Measurements from ENCODE around the gene LILRA2.
"Not testable (repeated sequence)": the region's sequence is repeated elsewhere in the genome, so short reads cannot be mapped to it uniquely, and the experiment has no call there.

LILRA2 gene

DNA sequence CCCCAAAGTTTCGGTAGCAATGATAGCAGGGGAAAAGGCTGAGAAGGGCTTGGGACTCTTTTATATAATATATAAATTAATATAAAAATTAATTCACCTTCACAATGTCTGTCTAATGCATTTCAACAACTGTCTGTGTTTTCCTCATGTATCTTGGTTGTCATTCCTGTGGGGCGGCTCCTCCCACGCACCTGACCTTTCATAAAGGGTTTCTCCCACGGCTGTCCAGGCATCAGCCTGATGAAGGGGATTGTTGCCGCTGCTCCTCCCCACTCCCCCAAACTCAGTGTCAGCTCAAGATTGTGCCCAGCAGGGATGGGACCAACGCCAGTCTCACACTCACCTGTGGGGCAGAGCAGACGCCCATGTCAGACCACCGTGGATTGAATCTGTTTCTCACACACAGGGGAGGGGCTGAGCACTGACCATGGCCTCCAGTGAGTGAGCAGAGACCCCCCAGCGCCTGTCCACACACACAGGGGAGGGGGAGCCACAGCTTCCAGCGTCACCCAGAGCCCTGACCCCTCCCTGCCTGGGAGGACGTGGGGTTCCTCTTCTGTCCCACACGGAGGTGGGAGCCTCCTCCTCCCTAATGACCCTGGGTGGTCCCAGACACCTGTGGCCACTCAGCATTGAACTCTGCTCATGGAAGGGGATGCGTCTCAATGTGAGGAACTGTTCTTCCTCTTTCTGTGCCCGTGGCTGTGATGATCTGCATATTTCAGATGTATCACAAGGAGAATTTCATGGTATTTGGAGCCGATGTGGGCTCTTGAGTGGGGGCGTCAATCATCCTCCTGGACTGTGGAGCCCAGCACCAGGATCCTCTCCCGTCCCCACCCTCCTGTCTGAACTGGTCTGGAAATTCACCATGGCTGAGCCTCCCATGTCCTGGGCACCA, 1.6 kb upstream of the LILRA2 start:
- not testable (repeated sequence) for DNase-seq

DNA sequence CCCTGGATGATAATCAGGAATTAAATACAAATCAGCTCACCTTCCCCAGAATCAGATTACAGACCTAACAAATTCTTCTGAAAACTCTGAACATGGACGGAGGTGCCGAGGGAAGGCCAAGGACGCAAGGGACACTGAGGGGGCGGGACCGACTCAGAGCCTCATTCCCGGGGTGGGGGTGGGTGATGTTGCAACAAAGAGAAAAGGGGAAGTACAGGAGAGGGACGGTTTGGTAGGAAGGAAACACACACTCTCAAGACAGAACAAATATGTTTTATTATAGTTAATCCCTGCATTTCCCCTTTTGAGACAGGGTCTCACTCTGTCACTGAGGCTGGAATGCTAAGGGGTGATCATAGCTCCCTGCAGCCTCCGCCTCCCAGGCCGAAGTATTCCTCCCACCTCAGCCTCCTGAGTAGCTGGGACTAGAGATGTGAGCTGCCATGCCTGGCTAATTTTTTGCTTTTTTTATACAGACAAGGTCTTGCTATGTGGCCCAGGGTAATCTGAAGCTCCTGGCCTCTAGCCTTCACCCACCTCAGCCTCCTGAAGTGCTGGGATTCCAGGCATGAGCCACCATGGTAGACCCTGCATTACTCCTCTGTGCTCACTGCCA, 786 bp upstream of the LILRA2 start:
- no peak for DNase-seq

DNA sequence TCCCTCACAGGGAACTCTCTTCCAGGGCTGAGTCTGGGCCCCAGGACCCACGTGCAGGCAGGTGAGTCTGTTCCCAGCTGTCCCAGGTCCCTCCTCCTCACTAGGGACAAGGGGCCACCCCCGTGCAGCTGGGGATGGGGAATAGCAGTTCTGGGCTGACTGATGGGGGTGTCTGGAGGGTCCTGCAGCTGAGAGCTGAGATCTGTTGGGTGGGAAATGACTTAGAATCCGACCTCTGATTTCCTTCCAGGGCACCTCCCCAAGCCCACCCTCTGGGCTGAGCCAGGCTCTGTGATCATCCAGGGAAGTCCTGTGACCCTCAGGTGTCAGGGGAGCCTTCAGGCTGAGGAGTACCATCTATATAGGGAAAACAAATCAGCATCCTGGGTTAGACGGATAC, 461 bp downstream of the LILRA2 start:
- DNase-seq: no peak

DNA sequence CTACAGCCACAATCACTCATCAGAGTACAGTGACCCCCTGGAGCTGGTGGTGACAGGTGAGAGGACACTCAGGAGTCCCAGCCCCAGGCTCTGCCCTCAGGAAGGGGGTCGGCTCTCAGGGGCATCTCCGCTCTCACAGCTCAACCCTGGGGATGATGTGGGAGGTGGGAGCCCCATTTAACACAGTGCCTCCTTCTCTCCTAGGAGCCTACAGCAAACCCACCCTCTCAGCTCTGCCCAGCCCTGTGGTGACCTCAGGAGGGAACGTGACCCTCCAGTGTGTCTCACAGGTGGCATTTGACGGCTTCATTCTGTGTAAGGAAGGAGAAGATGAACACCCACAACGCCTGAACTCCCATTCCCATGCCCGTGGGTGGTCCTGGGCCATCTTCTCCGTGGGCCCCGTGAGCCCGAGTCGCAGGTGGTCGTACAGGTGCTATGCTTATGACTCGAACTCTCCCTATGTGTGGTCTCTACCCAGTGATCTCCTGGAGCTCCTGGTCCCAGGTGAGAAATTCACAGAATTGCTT, 1.0 kb downstream of the LILRA2 start:
- DNase-seq: no peak

GRCh38 chr19:54575205-54575604, 1.6 kb downstream of the LILRA2 start:
- DNase-seq: not testable (repeated sequence)

DNA sequence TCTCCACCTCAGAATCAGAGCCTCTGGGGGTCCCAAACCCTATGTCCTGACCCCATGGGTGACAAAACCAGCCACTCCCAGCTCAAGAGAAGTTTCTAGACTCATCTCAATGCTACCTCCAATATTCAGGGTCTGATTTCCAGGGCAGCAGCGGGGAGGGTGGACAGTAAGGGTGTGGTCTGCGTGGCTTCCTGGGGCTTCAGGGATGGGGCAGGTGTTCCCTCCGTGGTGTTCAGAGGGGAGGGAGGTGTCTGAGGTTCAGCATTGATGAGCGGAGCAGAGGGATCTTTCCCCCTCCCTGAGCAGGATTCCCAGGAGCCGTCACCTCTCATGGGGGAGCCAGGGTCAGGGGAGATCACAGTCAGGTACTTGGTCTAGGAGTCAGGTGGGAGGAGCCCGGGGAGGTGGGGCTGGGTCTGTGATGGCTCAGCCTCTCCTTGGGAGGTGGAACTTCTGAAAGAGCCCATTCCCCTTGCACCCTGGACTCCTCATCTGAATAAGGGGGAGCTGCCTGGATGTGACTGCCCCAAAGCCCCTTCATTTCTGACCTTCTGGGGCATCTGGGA, 2.9 kb downstream of the LILRA2 start:
- no peak for DNase-seq

DNA sequence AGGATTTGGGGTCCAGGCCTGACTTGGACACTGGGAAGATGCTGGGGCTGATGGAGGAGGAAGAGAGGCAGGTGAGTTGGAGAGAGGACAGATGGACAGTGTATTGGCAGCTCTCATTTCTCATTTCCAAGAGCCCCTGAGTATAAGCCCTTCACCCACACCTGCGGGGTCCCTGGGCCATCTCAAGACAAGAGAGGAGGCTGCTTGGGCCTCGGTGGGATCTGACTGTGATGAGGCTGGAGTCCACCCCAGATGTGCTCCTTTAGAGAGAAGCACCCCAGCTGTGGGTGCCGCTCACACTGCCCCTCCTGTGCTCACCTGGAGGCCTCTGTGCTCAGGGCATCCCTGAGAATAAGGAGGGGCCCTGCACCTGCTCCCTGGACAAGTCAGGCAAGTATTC, 3.7 kb downstream of the LILRA2 start:
- no peak for DNase-seq

DNA sequence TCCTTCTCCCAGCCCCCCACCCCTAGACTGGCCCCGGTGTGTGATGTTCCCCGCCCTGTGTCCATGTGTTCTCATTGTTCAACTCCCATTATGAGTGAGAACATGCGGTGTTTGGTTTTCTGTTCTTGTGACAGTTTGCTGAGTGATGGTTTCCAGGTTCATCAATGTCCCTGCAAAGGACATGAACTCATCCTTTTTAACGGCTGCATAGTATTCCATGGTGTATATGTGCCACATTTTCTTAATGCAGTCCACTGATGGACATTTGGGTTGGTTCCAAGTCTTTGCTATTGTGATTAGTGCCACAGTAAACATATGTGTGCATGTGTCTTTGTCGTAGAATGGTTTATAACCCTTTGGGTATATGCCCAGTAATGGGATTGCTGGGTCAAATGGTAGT, 4.7 kb downstream of the LILRA2 start:
- DNase-seq: not testable (repeated sequence)

DNA sequence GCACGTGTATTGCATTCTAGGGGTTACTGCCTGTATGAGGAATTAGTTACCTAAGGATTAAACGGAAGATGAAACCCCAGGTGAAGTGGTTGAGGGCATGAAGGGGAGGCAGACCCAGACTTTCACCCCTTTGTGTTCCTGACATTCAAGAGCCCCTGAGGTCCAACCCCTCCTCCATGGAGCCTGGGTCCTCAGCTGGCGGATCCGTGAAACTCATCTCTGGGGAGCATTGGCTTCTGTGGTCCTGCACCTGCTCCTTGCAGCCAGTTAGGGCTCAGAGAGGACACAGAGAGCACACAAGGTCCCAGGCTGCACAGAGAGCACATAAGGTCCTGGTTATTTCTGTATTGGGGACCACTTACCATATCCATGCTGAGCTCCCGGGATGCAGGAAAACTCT, 12.8 kb downstream of the LILRA2 start:
- DNase-seq: no peak

- no peak for DNase-seq
Observed at GRCh38 chr19:54587026-54587425, 13.4 kb downstream of the LILRA2 start.

GRCh38 chr19:54593445-54593844, 19.9 kb downstream of the LILRA2 start, which contains the start of gene LILRA1:
TSS of gene LILRA1 (plus strand) at chr19:54593632. CDS start at chr19:54594245, 613 bp downstream.
- DNase-seq: not testable (repeated sequence)

DNA sequence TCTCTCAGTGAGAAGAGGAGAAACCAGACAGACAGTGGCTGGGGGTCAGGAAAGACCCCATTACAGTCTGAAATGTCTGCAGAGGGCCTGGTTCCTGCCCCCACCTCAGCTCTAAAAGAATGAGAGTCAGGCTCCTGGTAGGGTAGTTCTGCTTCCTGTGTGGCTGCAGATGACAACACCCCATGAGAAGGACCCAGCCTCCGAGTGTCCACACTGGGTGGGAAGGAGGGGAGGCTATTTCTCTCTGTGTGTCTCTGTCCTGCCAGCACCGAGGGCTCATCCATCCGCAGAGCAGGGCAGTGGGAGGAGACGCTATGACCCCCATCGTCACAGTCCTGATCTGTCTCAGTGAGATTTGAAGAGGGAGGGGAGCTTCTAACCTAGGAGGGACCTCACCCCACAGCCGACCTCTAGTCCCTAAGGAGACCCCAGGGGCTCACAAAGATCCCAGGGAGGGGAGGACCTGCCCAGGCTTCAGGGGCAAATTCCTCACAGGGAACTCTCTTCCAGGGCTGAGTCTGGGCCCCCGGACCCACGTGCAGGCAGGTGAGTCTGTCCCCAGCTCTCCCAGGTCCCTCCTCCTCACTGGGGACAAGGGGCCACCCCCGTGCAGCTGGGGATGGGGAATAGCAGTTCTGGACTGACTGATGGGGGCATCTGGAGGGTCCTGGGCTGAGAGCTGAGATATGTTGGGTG, 20.5 kb downstream of the LILRA2 start:
- not testable (repeated sequence) for DNase-seq

DNA sequence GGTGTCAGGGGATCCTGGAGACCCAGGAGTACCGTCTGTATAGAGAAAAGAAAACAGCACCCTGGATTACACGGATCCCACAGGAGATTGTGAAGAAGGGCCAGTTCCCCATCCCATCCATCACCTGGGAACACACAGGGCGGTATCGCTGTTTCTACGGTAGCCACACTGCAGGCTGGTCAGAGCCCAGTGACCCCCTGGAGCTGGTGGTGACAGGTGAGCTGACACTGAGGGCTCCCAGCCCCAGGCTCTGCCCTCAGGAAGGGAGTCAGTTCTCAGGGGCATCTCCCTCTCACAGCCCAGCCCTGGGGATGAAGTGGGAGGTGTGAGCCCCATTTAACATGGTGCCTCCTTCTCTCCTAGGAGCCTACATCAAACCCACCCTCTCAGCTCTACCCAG, 21.1 kb downstream of the LILRA2 start:
- DNase-seq: no peak

DNA sequence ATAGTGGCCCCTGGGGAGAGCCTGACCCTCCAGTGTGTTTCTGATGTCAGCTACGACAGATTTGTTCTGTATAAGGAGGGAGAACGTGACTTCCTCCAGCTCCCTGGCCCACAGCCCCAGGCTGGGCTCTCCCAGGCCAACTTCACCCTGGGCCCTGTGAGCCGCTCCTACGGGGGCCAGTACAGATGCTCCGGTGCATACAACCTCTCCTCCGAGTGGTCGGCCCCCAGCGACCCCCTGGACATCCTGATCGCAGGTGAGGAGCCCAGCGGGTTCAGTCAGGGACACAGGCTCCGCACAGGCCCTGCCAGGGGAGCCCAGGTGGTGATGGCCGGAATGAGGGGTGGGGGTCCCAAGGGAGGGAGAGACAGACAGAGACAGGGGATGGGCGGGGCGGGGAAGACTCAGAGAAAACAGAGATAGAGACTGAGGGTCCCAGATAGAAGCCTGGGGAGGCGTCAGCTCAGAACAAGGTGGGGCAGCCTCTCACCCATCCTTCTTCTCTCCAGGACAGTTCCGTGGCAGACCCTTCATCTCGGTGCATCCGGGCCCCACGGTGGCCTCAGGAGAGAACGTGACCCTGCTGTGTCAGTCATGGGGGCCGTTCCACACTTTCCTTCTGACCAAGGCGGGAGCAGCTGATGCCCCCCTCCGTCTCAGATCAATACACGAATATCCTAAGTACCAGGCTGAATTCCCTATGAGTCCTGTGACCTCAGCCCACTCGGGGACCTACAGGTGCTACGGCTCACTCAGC, 22.3 kb downstream of the LILRA2 start:
- DNase-seq: not testable (repeated sequence)

GRCh38 chr19:54600212-54600611, 26.6 kb downstream of the LILRA2 start:
- DNase-seq: no peak

- no peak for DNase-seq
Observed at GRCh38 chr19:54606230-54606629, 32.6 kb downstream of the LILRA2 start.

DNA sequence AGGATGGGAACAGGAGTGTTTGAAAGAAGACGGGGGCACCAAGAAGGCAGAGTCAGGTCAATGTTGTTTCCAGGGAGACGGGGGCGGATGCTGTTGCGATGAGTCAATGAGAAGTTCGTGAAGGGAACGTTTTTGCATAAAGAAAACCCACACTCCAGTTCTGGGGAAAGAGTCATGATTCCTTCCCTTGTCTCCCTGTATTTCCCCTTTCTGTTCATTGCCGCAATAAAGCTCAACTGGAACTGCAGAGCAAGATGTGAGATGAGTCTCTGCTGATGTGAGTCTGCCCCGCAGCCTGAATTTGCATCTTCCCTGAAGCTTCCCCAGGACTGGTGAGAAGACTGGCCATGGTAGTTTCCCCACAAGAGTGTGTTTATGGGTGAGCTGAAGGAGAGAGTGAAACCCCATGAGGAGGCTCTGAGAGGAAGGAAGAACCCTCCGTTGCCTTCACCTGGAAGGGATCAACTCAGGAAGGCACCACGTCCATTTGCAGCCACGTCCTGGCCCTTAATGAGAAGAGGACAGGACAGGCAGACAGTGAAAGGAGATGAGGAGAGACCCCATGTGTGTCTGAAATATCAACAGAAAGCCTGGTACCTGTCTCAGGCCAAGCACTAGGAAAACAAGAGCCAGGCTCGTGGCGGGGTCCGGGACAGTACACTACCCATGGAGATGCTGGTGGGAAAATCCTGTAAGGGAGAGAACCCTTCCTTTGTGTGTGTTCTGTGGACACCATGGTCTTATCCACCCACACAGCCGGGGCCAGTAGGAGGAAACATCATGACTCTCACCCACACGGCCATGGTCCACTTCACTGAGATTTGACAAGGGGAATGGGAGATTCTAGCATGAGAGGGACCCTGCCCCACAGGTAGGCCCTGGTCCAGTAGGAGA, 33.5 kb downstream of the LILRA2 start:
- DNase-seq: no peak

- DNase-seq: no peak
Observed at GRCh38 chr19:54607785-54608150, 34.2 kb downstream of the LILRA2 start.

DNA sequence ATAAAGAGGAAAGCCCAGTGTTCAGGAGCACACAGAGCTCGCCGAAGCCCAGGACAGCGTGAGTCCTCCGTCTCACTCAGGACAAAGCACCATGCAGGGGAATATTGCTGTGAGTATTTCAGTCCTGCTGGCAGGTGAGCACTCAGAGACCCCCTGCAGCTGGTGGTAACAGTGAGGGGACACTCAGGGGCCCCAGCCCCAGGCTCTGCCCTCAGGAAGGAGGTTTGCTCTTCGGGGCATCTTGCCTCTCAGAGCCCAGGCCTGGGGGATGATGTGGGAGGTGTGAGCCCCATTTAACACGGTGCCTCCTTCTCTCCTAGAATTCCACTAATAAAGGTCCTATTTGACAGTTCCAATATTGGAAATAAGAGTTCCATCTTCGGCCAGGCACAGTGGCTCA, 34.6 kb downstream of the LILRA2 start:
- DNase-seq: no peak

DNA sequence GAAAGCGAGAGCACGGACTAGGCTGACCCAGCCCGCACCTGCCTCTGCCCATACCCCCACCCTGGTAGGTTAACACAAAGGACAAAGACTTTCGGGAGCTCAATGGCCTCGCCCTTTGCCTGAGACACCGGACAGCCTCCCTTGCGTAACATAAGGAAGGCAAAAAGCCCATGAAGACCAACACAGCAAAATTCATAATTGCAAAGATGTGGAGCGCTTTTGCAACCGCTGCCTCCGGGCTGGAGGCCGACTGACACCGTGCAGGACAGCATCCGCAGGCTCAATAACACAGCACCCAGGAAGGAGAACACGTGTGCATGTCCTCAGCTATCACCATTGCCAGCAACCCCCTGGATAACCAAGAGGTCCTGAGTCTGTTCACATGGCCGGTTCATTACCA, 35.2 kb downstream of the LILRA2 start:
- no peak for DNase-seq

DNA sequence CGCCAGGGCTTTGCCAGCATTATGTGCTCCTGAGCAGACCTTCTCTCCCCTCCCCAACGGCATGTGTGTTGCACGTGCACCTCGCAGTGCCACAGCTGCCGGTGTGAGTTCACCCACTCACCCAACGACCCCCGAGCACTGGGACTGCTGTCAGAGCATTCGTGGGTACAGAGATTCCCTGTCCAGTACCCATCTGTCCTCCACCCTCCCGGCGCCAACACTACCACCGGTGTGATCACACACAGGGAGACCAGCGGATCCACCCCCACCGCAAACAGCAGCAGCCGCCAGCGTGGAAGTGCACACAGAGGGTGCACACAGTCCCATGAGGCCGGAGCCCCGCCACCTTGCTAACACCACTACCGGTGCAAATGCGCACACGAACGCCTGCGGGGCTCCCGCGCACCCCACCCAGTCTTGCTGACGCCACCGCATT, 35.8 kb downstream of the LILRA2 start:
- DNase-seq: no peak

All from DMS 273 treated with DMSO at 0.1 percent for 48 hours (cell line).